Calu3 (cell line): ENCODE data around the gene INPP5K. TPM values are rescaled to one million over a fixed set of nuclear protein-coding genes. Genes with fewer than 3 reads are reported as not detected.

ENCODE experiments used
- BruUV-seq: library from RNA; stranded (reverse); fragments of 400-500 nt; replicated peaks from 2 replicates; lab custom pipeline; 2021; lab: Mats Ljungman, UMichigan
- CTCF ChIA-PET: fragments of 300-600 bp; sonication (Branson Sonifier 250); formaldehyde crosslinking; loops from one replicate; lab custom pipeline; 2022; ENCODE audit warnings: antibody characterized with exemption; lab: Charles Lee
- DNase-seq: peaks from one replicate; pipeline ENCODE4 v3.0.0; 2022
- H3K27ac Mint-ChIP-seq: one replicate; pipeline ENCODE4 v1.8.0; 2022; ENCODE audit warnings: mixed read lengths; ENCODE audit not compliant: unreplicated experiment
- H3K27me3 Mint-ChIP-seq: one replicate; pipeline ENCODE4 v1.8.0; 2022; ENCODE audit warnings: mixed read lengths; ENCODE audit not compliant: unreplicated experiment
- H3K36me3 Mint-ChIP-seq: one replicate; pipeline ENCODE4 v1.8.0; 2022; ENCODE audit warnings: mild to moderate bottlenecking, moderate library complexity, mixed read lengths; ENCODE audit not compliant: insufficient read depth, unreplicated experiment
- H3K4me1 Mint-ChIP-seq: one replicate; pipeline ENCODE4 v1.8.0; 2022; ENCODE audit warnings: mild to moderate bottlenecking, low read depth, mixed read lengths; ENCODE audit not compliant: unreplicated experiment
- H3K4me3 Mint-ChIP-seq: one replicate; pipeline ENCODE4 v1.8.0; 2022; ENCODE audit warnings: mild to moderate bottlenecking, low read depth, moderate library complexity, mixed read lengths; ENCODE audit not compliant: unreplicated experiment
- H3K9me3 Mint-ChIP-seq: one replicate; pipeline ENCODE4 v1.8.0; 2022; ENCODE audit warnings: low read depth, mixed read lengths; ENCODE audit not compliant: unreplicated experiment
- intact Hi-C: fragments of 100-400 bp; cut with micrococcal nuclease; formaldehyde crosslinking; loops from one replicate; pipeline ENCODE4 v1.10.0; 2022; ENCODE audit not compliant: unreplicated experiment
- total RNA-seq: library from RNA; stranded (reverse); gene quantifications from 2 replicates; pipeline ENCODE4 v1.2.3, GENCODE V29; 2022
- TF ChIP-seq, protein P1 (sequence below): fragments of 200-600 bp; IDR thresholded peaks from one replicate; pipeline ENCODE4 v1.8.0; 2022; ENCODE audit warnings: antibody characterized with exemption; ENCODE audit not compliant: unreplicated experiment

Gene INPP5K
- total RNA-seq, 1 experiment from 2014 or later: 18.7 TPM

DNA sequence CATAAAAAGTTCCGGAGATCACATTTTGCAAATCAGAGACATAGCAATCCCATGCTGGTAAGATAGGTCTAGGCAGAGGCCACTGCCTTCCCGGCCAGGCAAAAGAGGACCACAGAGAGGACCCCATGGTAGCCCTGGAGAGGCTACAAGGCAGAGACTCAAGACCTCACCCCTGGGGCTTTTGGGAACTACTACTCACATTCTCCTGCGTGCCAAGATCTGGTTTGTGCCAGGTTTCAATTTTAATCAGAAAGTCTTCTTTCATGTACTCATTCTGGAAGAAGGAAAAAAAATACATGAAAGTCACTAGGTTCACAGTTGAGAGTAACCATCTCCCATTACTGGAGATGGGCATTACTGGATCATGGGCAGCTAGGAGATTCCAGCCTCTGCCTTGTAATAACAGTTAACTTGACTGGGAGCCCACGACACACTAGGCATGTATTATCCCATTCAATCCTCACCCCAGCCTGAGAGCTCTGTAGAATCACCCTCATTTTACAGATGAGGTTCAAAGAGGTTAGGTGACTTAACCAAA lies 25.0 kb upstream of the INPP5K start:
- H3K4me3 Mint-ChIP-seq: no peak overlapping the region
- BruUV-seq: no TSS peak
- intact Hi-C loops: no loop called here

DNA sequence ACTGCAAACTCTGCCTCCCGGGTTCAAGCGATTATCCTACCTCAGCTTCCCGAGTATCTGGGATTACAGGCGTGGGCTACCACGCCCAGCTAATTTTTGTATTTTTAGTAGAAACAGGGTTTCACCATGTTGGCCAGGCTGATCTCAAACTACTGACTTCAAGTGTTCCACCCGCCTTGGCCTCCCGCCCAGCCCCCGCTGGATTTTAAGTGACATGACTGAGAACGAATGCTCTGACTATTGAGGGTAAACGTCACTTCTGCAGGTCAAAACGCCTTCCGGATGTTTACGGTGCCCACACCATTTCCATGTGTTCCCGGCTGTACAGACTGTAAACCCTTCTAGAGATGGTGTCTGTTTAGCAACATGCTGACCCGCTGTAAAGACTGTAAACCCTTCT lies 23.4 kb upstream of the INPP5K start:
- Mint-ChIP-seq H3K36me3 (peaks cover 15% of the 10 kb centered on the region), H3K27me3 (no peaks in the 10 kb centered on the region), H3K4me3 (no peak overlapping the region), H3K9me3 (no peaks in the 10 kb centered on the region), H3K27ac (no peak overlapping the region), H3K4me1 (no peaks in the 10 kb centered on the region)
- no TSS peak for BruUV-seq
- no peak for DNase-seq
- intact Hi-C loops: no loop called here
- TF ChIP-seq, protein P1, sequence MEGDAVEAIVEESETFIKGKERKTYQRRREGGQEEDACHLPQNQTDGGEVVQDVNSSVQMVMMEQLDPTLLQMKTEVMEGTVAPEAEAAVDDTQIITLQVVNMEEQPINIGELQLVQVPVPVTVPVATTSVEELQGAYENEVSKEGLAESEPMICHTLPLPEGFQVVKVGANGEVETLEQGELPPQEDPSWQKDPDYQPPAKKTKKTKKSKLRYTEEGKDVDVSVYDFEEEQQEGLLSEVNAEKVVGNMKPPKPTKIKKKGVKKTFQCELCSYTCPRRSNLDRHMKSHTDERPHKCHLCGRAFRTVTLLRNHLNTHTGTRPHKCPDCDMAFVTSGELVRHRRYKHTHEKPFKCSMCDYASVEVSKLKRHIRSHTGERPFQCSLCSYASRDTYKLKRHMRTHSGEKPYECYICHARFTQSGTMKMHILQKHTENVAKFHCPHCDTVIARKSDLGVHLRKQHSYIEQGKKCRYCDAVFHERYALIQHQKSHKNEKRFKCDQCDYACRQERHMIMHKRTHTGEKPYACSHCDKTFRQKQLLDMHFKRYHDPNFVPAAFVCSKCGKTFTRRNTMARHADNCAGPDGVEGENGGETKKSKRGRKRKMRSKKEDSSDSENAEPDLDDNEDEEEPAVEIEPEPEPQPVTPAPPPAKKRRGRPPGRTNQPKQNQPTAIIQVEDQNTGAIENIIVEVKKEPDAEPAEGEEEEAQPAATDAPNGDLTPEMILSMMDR: no peak
- CTCF ChIA-PET: no interaction called here

More for the DNA sequence above, 25.0 kb upstream of the INPP5K start:
- CTCF ChIA-PET: no interaction called here
- Mint-ChIP-seq H3K4me1 (no peaks in the 10 kb centered on the region), H3K9me3 (no peaks in the 10 kb centered on the region), H3K27me3 (no peaks in the 10 kb centered on the region), H3K27ac (no peak overlapping the region), H3K36me3 (peaks cover 18% of the 10 kb centered on the region)
- TF ChIP-seq, protein P1: no peak
- no peak for DNase-seq

DNA sequence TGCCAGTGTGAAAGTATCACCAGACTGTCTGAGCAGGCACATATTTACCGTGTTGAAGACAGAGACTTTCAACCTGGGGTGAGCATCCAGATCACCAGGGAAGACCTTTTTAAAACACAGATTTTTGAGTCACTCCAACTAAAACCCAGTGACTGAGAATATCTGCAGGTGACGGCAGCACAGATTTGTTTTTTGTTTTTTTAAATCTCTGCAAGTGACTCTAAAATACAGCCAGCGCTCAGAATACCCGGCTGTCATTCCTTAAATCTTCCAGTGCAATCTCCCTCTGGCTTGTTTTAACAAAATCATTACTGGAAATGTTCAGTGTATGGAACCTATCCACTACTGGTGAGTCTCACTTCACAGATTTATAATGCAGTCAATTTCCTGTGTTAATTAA lies 19.3 kb upstream of the INPP5K start:
- intact Hi-C loops: no loop called here
- H3K4me1 Mint-ChIP-seq: peaks cover 1% of the 10 kb centered on the region
- peaks cover 3% of the 10 kb centered on the region for H3K36me3 Mint-ChIP-seq
- DNase-seq: no peak
- H3K4me3 Mint-ChIP-seq: no peak overlapping the region
- CTCF ChIA-PET: no interaction called here
- H3K27ac Mint-ChIP-seq: no peak overlapping the region
- H3K27me3 Mint-ChIP-seq: no peaks in the 10 kb centered on the region
- H3K9me3 Mint-ChIP-seq: no peaks in the 10 kb centered on the region
- no TSS peak for BruUV-seq
- TF ChIP-seq, protein P1: no peak

DNA sequence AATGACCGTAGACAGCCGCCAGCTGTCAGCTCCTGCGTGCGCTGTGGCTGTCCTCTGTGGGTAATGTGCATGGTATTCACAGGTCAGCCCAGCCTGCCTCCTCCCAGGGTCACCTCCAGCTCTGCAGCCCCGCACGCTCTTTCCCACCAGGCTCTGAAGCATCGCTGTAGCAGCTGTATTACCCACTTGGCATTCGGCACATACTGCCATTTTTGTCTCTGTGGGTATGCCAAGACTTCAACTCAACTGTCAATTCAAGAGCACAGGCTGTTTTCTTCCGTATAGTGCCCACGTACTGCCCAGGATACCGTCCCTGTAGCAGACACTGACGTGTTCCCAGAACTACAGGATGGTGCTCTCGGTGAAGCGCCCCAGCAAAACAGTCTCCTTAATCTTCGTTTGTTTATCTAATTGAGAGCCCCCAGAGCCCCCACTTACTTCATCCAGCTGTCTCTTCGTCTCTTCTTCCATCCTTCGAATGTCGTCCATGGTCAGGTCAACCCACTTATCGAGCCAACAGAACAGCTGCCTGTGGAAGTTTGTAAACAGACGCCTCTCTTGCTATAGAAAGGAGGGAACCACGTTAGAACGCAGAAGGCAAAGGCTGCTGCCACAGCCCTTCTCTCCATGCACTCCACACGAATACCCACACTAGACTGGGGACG lies 17.4 kb upstream of the INPP5K start:
- H3K9me3 Mint-ChIP-seq: no peaks in the 10 kb centered on the region
- CTCF ChIA-PET: interaction anchor here (0.6 kb wide), 1 partner anchor 99 kb away, joined by 5 read pairs; no protein-coding TSS in a partner anchor
- no peak for DNase-seq
- H3K4me3 Mint-ChIP-seq: no peak overlapping the region
- TF ChIP-seq, protein P1: no peak
- no peaks in the 10 kb centered on the region for H3K36me3 Mint-ChIP-seq
- H3K27me3 Mint-ChIP-seq: no peaks in the 10 kb centered on the region
- peaks cover 12% of the 10 kb centered on the region for H3K4me1 Mint-ChIP-seq
- no peak overlapping the region for H3K27ac Mint-ChIP-seq
- no TSS peak for BruUV-seq
- intact Hi-C loops: no loop called here
